ENCODE results near the gene ATG4A.

- no peak for TF ChIP-seq CTCF (IDR thresholded peaks at IDR 0.05)
- TF ChIP-seq POLR2A (IDR thresholded peaks at IDR 0.05), result no peak
Observed at GRCh38 chrX:108044554-108045256, 46.9 kb upstream of the ATG4A start, which contains the start of gene VSIG1.

All from esophagus squamous epithelium (tissue), 4 donors.